HepG2 (cell line): ENCODE data around the gene CLTCL1. TPM values are rescaled to one million over a fixed set of nuclear protein-coding genes. Genes with fewer than 3 reads are reported as not detected.
"Not testable (repeated sequence)": the region's sequence is repeated elsewhere in the genome, so short reads cannot be mapped to it uniquely, and the experiment has no call there.

Source experiments
- ATAC-seq: fragments of 200-7000 bp; cut with Tn5 transposase; 3 replicates; pipeline ENCODE4 v1.9.1; 2020; ENCODE audit warnings: mild to moderate bottlenecking, moderate library complexity
- BruUV-seq: library from RNA; stranded (reverse); fragments of 400-500 nt; replicated peaks from 2 replicates; lab custom pipeline; 2021; lab: Mats Ljungman, UMichigan
- CTCF ChIA-PET: fragments of 300-600 bp; formaldehyde crosslinking; extraction: SDS; loops from one replicate; lab custom pipeline; 2021; ENCODE audit warnings: low total read pairs, inconsistent platforms, low intra/inter-chr PET ratio; lab: Yijun Ruan, JAX
- POLR2A ChIA-PET: fragments of 350-600 bp; sonication (Branson Sonifier 250); formaldehyde crosslinking; loops from one replicate; lab custom pipeline; 2020; ENCODE audit warnings: antibody characterized with exemption, inconsistent platforms; lab: Yijun Ruan, JAX
- DNase-seq: peaks from one replicate; pipeline ENCODE4 v3.0.0-alpha.2; 2015; ENCODE audit warnings: low spot score
- FAIRE-seq: peaks from 3 replicates; lab custom pipeline; 2011; peaks lifted over from hg19 to GRCh38; lab: Jason Lieb, UNC
- H2AFZ ChIP-seq: one replicate; pipeline ENCODE4 v1.6.1; 2011; ENCODE audit warnings: low read length, inconsistent platforms
- H3K27ac ChIP-seq: fragments of 300-600 bp; 3 replicates; pipeline ENCODE4 v1.8.0; 2011; ENCODE audit warnings: mixed run types, mild to moderate bottlenecking, mixed read lengths, low read length, inconsistent platforms; ENCODE audit not compliant: insufficient read depth; ENCODE audit errors: extremely low read length
- H3K27me3 ChIP-seq, 2 experiments: fragments of 200-600 bp in 1 of 2; 2 replicates in 1 of 2; 3 replicates in 1 of 2; pipeline versions ENCODE4 v1.6.0 to v1.8.0; 2011; ENCODE audit warnings: low read length in 2 of 2, mild to moderate bottlenecking in 2 of 2, moderate library complexity in 2 of 2, inconsistent platforms in 1 of 2; ENCODE audit not compliant: insufficient read depth in 2 of 2, control insufficient read depth in 1 of 2
- H3K36me3 ChIP-seq, 2 experiments: fragments of 200-600 bp in 1 of 2; replicated peaks in 1 of 2; 2 replicates in 1 of 2; 3 replicates in 1 of 2; pipeline versions ENCODE4 v1.5.1 to v1.8.0; 2011; ENCODE audit warnings: low read length in 2 of 2, inconsistent platforms in 1 of 2; ENCODE audit not compliant: insufficient read depth in 2 of 2, control insufficient read depth in 1 of 2
- H3K4me1 ChIP-seq: 2 replicates; pipeline ENCODE4 v1.5.1; 2012; ENCODE audit warnings: low read length, inconsistent platforms; ENCODE audit not compliant: insufficient read depth
- H3K4me2 ChIP-seq: 2 replicates; pipeline ENCODE4 v1.6.0; 2011; ENCODE audit warnings: low read depth, low read length, inconsistent platforms
- H3K4me3 ChIP-seq, 3 experiments: fragments of 200-600 bp in 1 of 3; sonication (generic), shearing (Covaris generic) in 1 of 3; replicated peaks in 1 of 3; 2 replicates each; pipeline ENCODE4 v1.5.1; 2011 to 2016; ENCODE audit warnings: low read length in 3 of 3, inconsistent platforms in 2 of 3, low read depth in 2 of 3, mild to moderate bottlenecking in 2 of 3, control low read depth in 1 of 3, mixed read lengths in 1 of 3; ENCODE audit not compliant: insufficient read depth in 1 of 3
- H3K79me2 ChIP-seq: one replicate; pipeline ENCODE4 v1.6.1; 2011; ENCODE audit warnings: low read length, inconsistent platforms; ENCODE audit not compliant: insufficient read depth
- H3K9ac ChIP-seq: 2 replicates; pipeline ENCODE4 v1.6.0; 2011; ENCODE audit warnings: mild to moderate bottlenecking, low read depth, low read length, inconsistent platforms; ENCODE audit not compliant: insufficient read depth
- H3K9me3 ChIP-seq: 2 replicates; pipeline ENCODE4 v1.5.1; 2012; ENCODE audit warnings: mild to moderate bottlenecking, low read length
- H4K20me1 ChIP-seq: 2 replicates; pipeline ENCODE4 v1.6.0; 2011; ENCODE audit warnings: inconsistent platforms, mild to moderate bottlenecking, low read length, moderate library complexity; ENCODE audit not compliant: insufficient read depth
- FOXC1 ChIP-seq: sonication (generic); formaldehyde crosslinking; IDR thresholded peaks from 2 replicates; pipeline ENCODE4 v1.8.0; 2022; ENCODE audit warnings: mild to moderate bottlenecking, missing genetic modification reagents, borderline replicate concordance
- HCFC1 ChIP-seq: fragments of 150-350 bp; IDR thresholded peaks from 2 replicates; pipeline ENCODE4 v1.6.1; 2014; ENCODE audit warnings: low read depth, low read length
- MLLT10 ChIP-seq: sonication (generic); formaldehyde crosslinking; IDR thresholded peaks from 2 replicates; pipeline ENCODE4 v1.4.0; 2020; ENCODE audit warnings: missing genetic modification reagents
- MYNN ChIP-seq: sonication (generic); formaldehyde crosslinking; IDR thresholded peaks from 2 replicates; pipeline ENCODE4 v1.4.0; 2020; ENCODE audit warnings: mild to moderate bottlenecking, low read depth, missing genetic modification reagents
- RCOR2 ChIP-seq: IDR thresholded peaks from 2 replicates; pipeline ENCODE4 v1.6.1; 2016; ENCODE audit warnings: missing biosample characterization, missing genetic modification reagents
- SAFB2 ChIP-seq: sonication (generic); formaldehyde crosslinking; IDR thresholded peaks from 2 replicates; pipeline ENCODE4 v1.5.1; 2020; ENCODE audit warnings: missing genetic modification reagents, low read depth, mild to moderate bottlenecking, borderline replicate concordance
- SMAD3 ChIP-seq: sonication (generic); formaldehyde crosslinking; IDR thresholded peaks from 2 replicates; pipeline ENCODE4 v1.4.0; 2020; ENCODE audit warnings: missing genetic modification reagents
- ZBTB46 ChIP-seq: sonication (generic); formaldehyde crosslinking; IDR thresholded peaks from 2 replicates; pipeline ENCODE4 v1.4.0; 2020; ENCODE audit warnings: mild to moderate bottlenecking, missing genetic modification reagents, borderline replicate concordance
- ZGPAT ChIP-seq: IDR thresholded peaks from 2 replicates; pipeline ENCODE4 v1.6.1; 2016; ENCODE audit warnings: mild to moderate bottlenecking
- ZKSCAN1 ChIP-seq: fragments of 150-350 bp; IDR thresholded peaks from 2 replicates; pipeline ENCODE4 v1.6.1; 2014; ENCODE audit warnings: low read length
- ZMAT3 ChIP-seq: sonication (generic); formaldehyde crosslinking; conservative IDR thresholded peaks from 2 replicates; pipeline ENCODE4 v1.7.0; 2021; ENCODE audit warnings: missing genetic modification reagents
- ZNF841 ChIP-seq: sonication (generic); formaldehyde crosslinking; IDR thresholded peaks from 2 replicates; pipeline ENCODE4 v1.8.1; 2023; ENCODE audit warnings: missing genetic modification reagents, borderline replicate concordance
- WGBS: methylation state at CpG from one replicate; pipeline ENCODE4 v1.1.6; 2017; ENCODE audit warnings: low lambda C conversion rate; 5-methylcytosine and 5-hydroxymethylcytosine counted together
- in situ Hi-C: cut with HindIII; loops from 2 replicates; pipeline ENCODE4 v1.10.0; 2017; ENCODE audit warnings: low pct_unique_long_range_greater_than_20kb; ENCODE audit not compliant: extremely low pct_ligation_motif_present
- intact Hi-C: fragments of 100-400 bp; cut with micrococcal nuclease; formaldehyde crosslinking; loops from one replicate; pipeline ENCODE4 v1.10.0; 2022; ENCODE audit not compliant: unreplicated experiment
- polyA plus RNA-seq, 8 experiments: library from polyadenylated mRNA; depleted of rRNA in 3 of 8; stranded (reverse) in 7 of 8; unstranded in 1 of 8; fragments of >200 nt; fragmentation: Illumina TruSeq in 4 of 8; extraction: Trizol in 4 of 8; gene quantifications; 2 replicates each; pipeline versions ENCODE4 v1.2.1 to v1.2.3, GENCODE V29; 2011 to 2016; ENCODE audit warnings: low read depth in 4 of 8, missing spikeins in 1 of 8, mixed read lengths in 1 of 8; ENCODE audit not compliant: insufficient read depth in 1 of 8
- total RNA-seq, 5 experiments: library from RNA; depleted of rRNA; stranded (reverse); fragments of >200 nt; fragmentation: Illumina TruSeq; extraction: Trizol; gene quantifications; 2 replicates each; pipeline ENCODE4 v1.2.3, GENCODE V29; 2016; ENCODE audit warnings: low read depth in 1 of 5

CLTCL1 gene
- total and polyA plus RNA-seq, 2 of the 13 experiments (the other 11 are each of a cell fraction or from before 2014, with no cell fraction given) = 8.1 to 10.9 TPM

GRCh38 chr22:19285831-19286230, 5.7 kb downstream of the CLTCL1 start:
- no peak for ATAC-seq
- WGBS = 42% methylated on average over 1 of the region's 1 CpG
- H3K9ac ChIP-seq = no peak overlapping the region
- no peaks in the 10 kb centered on the region; a peak in 2 of 5 replicates for H3K36me3 ChIP-seq
- H3K9me3 ChIP-seq = no peaks in the 10 kb centered on the region
- H4K20me1 ChIP-seq = no peaks in the 10 kb centered on the region; the same call in 1 of the 2 replicates
- H3K4me1 ChIP-seq = peaks cover 15% of the 10 kb centered on the region
- CTCF ChIA-PET = no interaction called here
- FAIRE-seq = no peak
- H3K27ac ChIP-seq = no peak overlapping the region
- POLR2A ChIA-PET = no interaction called here
- H3K79me2 ChIP-seq = no peaks in the 10 kb centered on the region
- BruUV-seq = no TSS peak
- H3K27me3 ChIP-seq = no peaks in the 10 kb centered on the region; a peak in 1 of 5 replicates
- TF ChIP-seq ZKSCAN1 (no peak), FOXC1 (CRISPR knock-in tag) (no peak), ZMAT3 (CRISPR knock-in tag) (no peak), SAFB2 (no peak), MYNN (CRISPR knock-in tag) (no peak), MLLT10 (CRISPR knock-in tag) (no peak), ZGPAT (no peak), ZNF841 (CRISPR knock-in tag) (no peak), HCFC1 (no peak), ZBTB46 (no peak), SMAD3 (no peak), RCOR2 (no peak)
- no peak overlapping the region for H3K4me2 ChIP-seq
- in situ Hi-C loops = no loop called here
- H2AFZ ChIP-seq = no peak overlapping the region
- intact Hi-C loops = no loop called here
- H3K4me3 ChIP-seq = no peak overlapping the region
- DNase-seq = no peak

GRCh38 chr22:19279143-19279542, 12.4 kb downstream of the CLTCL1 start:
- in situ Hi-C loops, POLR2A ChIA-PET, CTCF ChIA-PET: not testable (repeated sequence)

More at GRCh38 chr22:19279143-19279542, 12.4 kb downstream of the CLTCL1 start:
- H3K9me3 ChIP-seq, intact Hi-C loops, FAIRE-seq, H3K27me3 ChIP-seq, ATAC-seq, H3K36me3 ChIP-seq, H3K4me3 ChIP-seq, H2AFZ ChIP-seq, H4K20me1 ChIP-seq, H3K79me2 ChIP-seq, BruUV-seq, H3K27ac ChIP-seq, DNase-seq, H3K4me2 ChIP-seq, H3K9ac ChIP-seq: not testable (repeated sequence)
- WGBS = 98% methylated on average over 10 of the region's 10 CpGs
- peaks cover 25% of the 10 kb centered on the region for H3K4me1 ChIP-seq
